ENCODE results near the gene DYNLL1.
"Not testable (repeated sequence)": the region's sequence is repeated elsewhere in the genome, so short reads cannot be mapped to it uniquely, and the experiment has no call there.

DYNLL1 gene

GRCh38 chr12:120474616-120474960 is 21.3 kb upstream of the DYNLL1 start:
- DNase-seq (ENCODE audit: low read depth in 2 of 2), result no peak

- no peak for DNase-seq (ENCODE audit: low read depth in 2 of 2)
Observed at GRCh38 chr12:120475643-120476042, 20.3 kb upstream of the DYNLL1 start.

DNA sequence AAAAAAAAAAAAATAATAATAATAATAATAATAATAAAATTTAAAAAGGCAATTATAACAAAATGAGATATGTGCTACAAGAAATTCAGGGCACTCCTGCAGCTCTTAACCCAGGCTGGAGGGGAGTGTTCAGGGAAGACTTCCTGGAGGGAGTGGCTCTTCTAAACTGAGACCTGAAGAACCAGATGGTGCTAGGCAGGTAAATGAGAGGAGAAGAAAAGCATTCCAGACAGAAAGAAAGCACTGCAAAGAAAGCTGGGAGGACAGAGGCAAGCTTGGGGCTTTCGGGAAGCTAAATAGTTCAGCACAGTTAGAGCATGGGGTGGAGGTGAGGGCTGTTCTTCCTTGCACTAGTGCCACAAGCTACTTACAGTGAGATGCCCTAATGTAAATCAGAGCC is 16.5 kb upstream of the DYNLL1 start:
- no peak for DNase-seq (ENCODE audit: low read depth in 2 of 2)

GRCh38 chr12:120480211-120480610 is 15.7 kb upstream of the DYNLL1 start:
- no peak for DNase-seq (ENCODE audit: low read depth in 2 of 2)

- no peak for DNase-seq (ENCODE audit: low read depth in 2 of 2)
Observed at GRCh38 chr12:120481022-120481767, 14.7 kb upstream of the DYNLL1 start.

DNA sequence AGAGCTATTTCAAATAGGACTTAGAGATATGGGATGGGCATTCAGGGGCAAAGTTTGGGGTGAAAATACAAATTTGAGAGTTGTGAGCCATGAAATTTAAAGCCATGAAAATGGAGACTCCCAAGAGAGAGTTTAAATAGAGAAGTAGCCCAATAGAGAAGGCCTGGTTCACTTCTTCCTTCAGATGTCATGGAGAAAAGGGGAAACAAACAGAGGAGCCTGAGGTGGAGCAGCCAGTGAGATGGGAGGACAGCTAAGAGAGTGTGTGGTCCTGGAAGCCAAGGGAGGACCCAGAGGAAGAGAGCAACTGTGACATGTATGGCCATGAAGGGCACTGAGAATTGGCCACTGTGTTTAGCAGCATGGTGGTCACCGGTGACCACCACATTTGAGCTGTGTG is 12.3 kb upstream of the DYNLL1 start:
- no peak for DNase-seq (ENCODE audit: low read depth in 2 of 2)

GRCh38 chr12:120485961-120486881 is 9.7 kb upstream of the DYNLL1 start:
- no peak for DNase-seq (ENCODE audit: low read depth in 2 of 2)

- DNase-seq (ENCODE audit: low read depth in 2 of 2), result not testable (repeated sequence)
Observed at GRCh38 chr12:120487552-120487951, 8.4 kb upstream of the DYNLL1 start.

- DNase-seq (ENCODE audit: low read depth in 2 of 2), result no peak
Observed at GRCh38 chr12:120488057-120488640, 7.8 kb upstream of the DYNLL1 start.

DNA sequence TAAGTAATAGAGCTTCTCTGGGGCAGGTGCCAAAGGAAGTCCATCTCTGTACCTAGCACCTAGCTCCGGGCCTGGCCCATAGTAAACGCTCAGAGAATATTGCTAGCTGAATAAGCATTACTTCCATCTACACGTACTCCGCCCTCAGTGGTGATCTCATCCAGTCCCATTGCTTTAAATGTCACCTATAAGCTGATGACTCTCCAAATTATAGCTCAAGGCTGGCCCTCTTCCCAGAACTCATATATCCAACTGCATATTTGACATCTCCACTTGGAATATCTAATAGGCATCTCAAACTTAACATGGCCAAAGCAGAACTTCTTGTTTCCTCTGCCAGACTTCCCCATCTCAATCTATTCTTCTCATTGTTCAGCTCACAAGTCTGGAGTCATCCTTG is 6.9 kb upstream of the DYNLL1 start:
- no peak for DNase-seq (ENCODE audit: low read depth in 2 of 2)

- DNase-seq (ENCODE audit: low read depth in 2 of 2), result no peak
Observed at GRCh38 chr12:120490325-120490724, 5.6 kb upstream of the DYNLL1 start.

DNA sequence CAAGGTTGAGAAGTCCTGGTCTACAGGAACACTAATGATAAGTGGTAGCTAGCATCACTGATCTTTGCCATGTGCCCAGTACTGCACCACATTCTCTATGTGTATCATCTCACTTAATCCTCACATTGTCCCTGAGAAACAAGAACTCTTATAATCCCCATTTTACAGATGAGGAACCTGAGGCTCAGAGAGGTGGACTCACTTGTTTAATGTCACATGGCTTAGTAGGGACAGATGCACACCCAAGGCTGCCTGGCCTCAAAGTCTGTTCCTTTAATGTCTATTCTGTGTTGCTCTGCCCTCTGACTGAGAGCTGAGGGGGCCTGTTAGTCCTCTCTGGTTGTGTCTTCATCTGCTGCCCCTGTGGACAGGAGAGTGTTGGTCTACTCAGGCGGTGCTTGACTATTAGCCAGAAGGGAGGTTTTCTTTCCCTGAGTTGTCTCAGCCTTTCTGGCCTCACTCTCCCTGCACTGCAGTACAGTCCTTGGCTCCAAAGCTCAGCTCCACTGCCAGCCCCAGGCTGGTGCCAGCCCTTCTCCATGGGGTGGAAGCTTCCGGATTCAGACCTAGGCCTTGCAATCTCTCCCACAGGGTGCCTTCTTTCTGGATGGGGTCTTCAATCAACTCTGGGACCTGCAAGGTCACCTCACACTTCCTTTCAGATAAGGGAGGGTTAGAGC is 4.9 kb upstream of the DYNLL1 start:
- no peak for DNase-seq (ENCODE audit: low read depth in 2 of 2)

DNA sequence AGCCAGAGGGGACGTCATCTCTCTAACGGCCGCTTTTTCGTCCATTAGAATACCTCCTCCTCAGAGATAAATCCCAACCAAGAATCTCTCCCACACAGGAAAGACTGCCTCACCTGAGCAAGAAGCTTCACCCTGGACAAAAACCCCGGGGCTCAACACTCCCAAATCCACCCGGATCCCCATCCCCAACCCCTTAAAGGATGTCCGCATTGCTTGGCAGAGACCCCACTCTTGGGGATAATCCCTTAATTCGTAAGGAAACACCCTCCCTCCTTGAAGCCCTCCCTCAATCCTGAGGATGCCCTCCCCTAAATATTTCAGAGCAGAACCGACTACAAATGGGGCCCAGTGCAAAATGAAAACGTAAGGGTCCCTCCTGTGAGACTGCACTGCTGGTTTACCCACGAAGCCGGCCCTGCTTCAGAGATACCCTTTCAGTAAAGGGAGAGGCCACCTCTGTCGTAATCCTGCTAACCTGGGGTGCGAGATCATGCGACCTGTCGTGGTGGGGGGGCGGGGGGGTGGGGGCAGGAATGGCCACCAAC is 655 bp upstream of the DYNLL1 start:
- no peak for DNase-seq (ENCODE audit: low read depth in 2 of 2)

GRCh38 chr12:120496413-120497340 is 764 bp downstream of the DYNLL1 start:
- peak; percentile 15 to 23 for DNase-seq (ENCODE audit: low read depth in 2 of 2)

- DNase-seq (ENCODE audit: low read depth in 2 of 2), result no peak
Observed at GRCh38 chr12:120497524-120498150, 1.7 kb downstream of the DYNLL1 start.

GRCh38 chr12:120498870-120499515 is 3.1 kb downstream of the DYNLL1 start:
- no peak for DNase-seq (ENCODE audit: low read depth in 2 of 2)

GRCh38 chr12:120500581-120500980 is 4.7 kb downstream of the DYNLL1 start:
- no peak for DNase-seq (ENCODE audit: low read depth in 2 of 2)

- DNase-seq (ENCODE audit: low read depth in 2 of 2), result no peak
Observed at GRCh38 chr12:120504587-120504986, 8.7 kb downstream of the DYNLL1 start.

- no peak for DNase-seq (ENCODE audit: low read depth in 2 of 2)
Observed at GRCh38 chr12:120508537-120508936, 12.6 kb downstream of the DYNLL1 start.

DNA sequence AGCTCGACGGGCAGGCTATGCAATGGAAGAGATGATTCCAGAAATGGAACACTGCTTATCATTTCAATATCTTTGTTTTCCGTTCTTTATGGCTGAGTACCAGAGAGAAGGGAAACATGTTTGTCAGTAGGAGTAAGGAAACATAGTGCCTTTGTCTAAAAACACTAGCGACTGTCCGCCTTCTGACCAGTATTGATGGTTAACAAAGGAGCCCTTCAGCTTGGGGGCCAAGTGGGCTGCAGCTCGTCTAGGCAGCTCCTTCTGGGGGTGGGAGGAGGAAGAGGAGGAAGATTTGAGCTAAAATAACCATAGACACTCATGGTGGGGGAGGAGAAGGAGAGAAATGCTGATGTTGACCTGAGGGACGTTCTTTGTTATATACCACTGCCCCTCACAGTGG is 18.1 kb downstream of the DYNLL1 start:
- no peak for DNase-seq (ENCODE audit: low read depth in 2 of 2)

Measured in activated CD8-positive, alpha-beta memory T cell treated with anti-CD3 and anti-CD28 coated beads for 4 hours (primary cell).